ENCODE results near the gene LRRC56. TPM values are rescaled to one million over a fixed set of nuclear protein-coding genes. Genes with fewer than 3 reads are reported as not detected.

LRRC56 gene
- total and polyA plus RNA-seq, 4 donors: 0.08 to 0.46 (median 0.20) TPM

DNA sequence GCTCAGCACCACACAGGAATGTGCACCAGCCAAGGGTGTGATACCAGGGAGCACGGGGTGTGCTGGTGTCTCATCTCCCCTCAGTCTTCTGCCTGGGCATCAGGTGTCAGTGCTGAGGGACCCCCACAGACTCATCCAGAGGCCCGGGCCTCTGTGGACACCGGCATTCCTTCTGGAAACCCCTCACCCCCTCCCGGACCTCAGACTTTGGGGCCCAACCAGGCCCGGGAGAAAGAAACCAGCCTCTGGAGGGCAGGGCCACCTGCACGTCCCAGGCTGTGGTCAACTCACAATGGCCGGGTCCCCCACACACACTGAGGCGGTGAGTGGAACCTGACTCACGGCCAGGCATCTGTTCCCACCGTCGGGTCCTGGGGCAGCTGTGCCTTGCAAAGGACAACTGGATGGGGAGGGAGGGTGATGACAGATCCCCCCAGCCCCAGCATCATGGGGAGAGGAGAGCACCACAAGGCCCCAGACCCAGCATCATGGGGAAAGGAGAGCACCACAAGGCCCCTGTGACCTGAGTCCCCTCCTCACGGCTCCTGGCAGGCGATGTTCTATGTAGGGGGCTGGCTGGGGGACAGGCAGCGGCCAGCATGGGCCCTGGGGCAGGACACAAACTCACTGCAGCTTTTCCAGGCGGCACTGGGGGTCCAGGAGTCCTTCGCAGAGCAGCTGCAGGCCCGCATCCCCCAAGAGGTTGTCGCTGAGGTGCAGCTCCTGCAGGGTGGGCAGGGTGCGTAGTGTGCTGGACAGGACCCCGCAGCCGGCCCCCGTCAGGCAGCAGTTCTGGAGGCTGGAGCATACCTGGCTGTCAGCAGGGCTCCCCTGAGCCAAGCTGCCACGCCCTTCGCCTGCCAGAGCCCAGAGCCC lies 37.9 kb upstream of the LRRC56 start:
- Histone ChIP-seq H3K27ac (ENCODE audit: low read depth in 1 of 2, low read length in 2 of 2) (no peak overlapping the region), H3K9ac (ENCODE audit: low read depth in 1 of 2, low read length in 2 of 2) (no peak overlapping the region), H3K9me3 (ENCODE audit: control insufficient read depth in 4 of 4, low read length in 3 of 4) (no peaks in the 10 kb centered on the region), H3K36me3 (ENCODE audit: control insufficient read depth in 4 of 4, insufficient read depth in 3 of 4, low read depth in 1 of 4, low read length in 3 of 4) (peaks cover 25 to 67% (median 32%) of the 10 kb centered on the region in 4 donors), H3K4me3 (ENCODE audit: low read depth in 1 of 3, low read length in 3 of 3) (no peak overlapping the region), H3K4me1 (ENCODE audit: control insufficient read depth in 4 of 4, insufficient read depth in 4 of 4, low read length in 3 of 4) (peaks cover under 1 to 9% (median 7%) of the 10 kb centered on the region in 4 donors), H3K27me3 (ENCODE audit: control insufficient read depth in 4 of 4, insufficient read depth in 4 of 4, low read length in 3 of 4) (no peaks in the 10 kb centered on the region)
- no peak for DNase-seq (ENCODE audit: low spot score)
- TF ChIP-seq HNF4A (conservative IDR thresholded peaks at IDR 0.05) (no peak), RAD21 (IDR thresholded peaks at IDR 0.05) (no peak), YY1 (IDR thresholded peaks at IDR 0.05) (no peak), RXRA (IDR thresholded peaks at IDR 0.05) (no peak), GABPA (IDR thresholded peaks at IDR 0.05 in 1 of 2, conservative IDR thresholded peaks at IDR 0.05 in 1 of 2) (no peak), NR2F2 (IDR thresholded peaks at IDR 0.05) (no peak), EGR1 (IDR thresholded peaks at IDR 0.05; ENCODE audit: low read depth in 2 of 2) (no peak), SP1 (IDR thresholded peaks at IDR 0.05) (no peak), JUND (IDR thresholded peaks at IDR 0.05) (no peak)
- TF ChIP-seq, protein P1, sequence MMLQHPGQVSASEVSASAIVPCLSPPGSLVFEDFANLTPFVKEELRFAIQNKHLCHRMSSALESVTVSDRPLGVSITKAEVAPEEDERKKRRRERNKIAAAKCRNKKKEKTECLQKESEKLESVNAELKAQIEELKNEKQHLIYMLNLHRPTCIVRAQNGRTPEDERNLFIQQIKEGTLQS (IDR thresholded peaks at IDR 0.05): no peak
- TF ChIP-seq, protein P2, sequence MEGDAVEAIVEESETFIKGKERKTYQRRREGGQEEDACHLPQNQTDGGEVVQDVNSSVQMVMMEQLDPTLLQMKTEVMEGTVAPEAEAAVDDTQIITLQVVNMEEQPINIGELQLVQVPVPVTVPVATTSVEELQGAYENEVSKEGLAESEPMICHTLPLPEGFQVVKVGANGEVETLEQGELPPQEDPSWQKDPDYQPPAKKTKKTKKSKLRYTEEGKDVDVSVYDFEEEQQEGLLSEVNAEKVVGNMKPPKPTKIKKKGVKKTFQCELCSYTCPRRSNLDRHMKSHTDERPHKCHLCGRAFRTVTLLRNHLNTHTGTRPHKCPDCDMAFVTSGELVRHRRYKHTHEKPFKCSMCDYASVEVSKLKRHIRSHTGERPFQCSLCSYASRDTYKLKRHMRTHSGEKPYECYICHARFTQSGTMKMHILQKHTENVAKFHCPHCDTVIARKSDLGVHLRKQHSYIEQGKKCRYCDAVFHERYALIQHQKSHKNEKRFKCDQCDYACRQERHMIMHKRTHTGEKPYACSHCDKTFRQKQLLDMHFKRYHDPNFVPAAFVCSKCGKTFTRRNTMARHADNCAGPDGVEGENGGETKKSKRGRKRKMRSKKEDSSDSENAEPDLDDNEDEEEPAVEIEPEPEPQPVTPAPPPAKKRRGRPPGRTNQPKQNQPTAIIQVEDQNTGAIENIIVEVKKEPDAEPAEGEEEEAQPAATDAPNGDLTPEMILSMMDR (IDR thresholded peaks at IDR 0.05; ENCODE audit: low read depth, low read length, missing input control): no peak
- TF ChIP-seq, protein P3, sequence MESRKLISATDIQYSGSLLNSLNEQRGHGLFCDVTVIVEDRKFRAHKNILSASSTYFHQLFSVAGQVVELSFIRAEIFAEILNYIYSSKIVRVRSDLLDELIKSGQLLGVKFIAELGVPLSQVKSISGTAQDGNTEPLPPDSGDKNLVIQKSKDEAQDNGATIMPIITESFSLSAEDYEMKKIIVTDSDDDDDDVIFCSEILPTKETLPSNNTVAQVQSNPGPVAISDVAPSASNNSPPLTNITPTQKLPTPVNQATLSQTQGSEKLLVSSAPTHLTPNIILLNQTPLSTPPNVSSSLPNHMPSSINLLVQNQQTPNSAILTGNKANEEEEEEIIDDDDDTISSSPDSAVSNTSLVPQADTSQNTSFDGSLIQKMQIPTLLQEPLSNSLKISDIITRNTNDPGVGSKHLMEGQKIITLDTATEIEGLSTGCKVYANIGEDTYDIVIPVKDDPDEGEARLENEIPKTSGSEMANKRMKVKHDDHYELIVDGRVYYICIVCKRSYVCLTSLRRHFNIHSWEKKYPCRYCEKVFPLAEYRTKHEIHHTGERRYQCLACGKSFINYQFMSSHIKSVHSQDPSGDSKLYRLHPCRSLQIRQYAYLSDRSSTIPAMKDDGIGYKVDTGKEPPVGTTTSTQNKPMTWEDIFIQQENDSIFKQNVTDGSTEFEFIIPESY (IDR thresholded peaks at IDR 0.05): no peak
- TF ChIP-seq, protein P4, sequence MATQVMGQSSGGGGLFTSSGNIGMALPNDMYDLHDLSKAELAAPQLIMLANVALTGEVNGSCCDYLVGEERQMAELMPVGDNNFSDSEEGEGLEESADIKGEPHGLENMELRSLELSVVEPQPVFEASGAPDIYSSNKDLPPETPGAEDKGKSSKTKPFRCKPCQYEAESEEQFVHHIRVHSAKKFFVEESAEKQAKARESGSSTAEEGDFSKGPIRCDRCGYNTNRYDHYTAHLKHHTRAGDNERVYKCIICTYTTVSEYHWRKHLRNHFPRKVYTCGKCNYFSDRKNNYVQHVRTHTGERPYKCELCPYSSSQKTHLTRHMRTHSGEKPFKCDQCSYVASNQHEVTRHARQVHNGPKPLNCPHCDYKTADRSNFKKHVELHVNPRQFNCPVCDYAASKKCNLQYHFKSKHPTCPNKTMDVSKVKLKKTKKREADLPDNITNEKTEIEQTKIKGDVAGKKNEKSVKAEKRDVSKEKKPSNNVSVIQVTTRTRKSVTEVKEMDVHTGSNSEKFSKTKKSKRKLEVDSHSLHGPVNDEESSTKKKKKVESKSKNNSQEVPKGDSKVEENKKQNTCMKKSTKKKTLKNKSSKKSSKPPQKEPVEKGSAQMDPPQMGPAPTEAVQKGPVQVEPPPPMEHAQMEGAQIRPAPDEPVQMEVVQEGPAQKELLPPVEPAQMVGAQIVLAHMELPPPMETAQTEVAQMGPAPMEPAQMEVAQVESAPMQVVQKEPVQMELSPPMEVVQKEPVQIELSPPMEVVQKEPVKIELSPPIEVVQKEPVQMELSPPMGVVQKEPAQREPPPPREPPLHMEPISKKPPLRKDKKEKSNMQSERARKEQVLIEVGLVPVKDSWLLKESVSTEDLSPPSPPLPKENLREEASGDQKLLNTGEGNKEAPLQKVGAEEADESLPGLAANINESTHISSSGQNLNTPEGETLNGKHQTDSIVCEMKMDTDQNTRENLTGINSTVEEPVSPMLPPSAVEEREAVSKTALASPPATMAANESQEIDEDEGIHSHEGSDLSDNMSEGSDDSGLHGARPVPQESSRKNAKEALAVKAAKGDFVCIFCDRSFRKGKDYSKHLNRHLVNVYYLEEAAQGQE (IDR thresholded peaks at IDR 0.05): no peak
- TF ChIP-seq, protein P5, sequence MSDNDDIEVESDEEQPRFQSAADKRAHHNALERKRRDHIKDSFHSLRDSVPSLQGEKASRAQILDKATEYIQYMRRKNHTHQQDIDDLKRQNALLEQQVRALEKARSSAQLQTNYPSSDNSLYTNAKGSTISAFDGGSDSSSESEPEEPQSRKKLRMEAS (IDR thresholded peaks at IDR 0.05): no peak
- 97% methylated on average over 24 of the region's 24 CpGs for WGBS

All from liver (tissue), 9 donors.